GM19395 (cell line): ENCODE results near the gene PTGER4.
"Not testable (repeated sequence)": the region's sequence is repeated elsewhere in the genome, so short reads cannot be mapped to it uniquely, and the experiment has no call there.

ENCODE experiments used
- ATAC-seq: cut with Tn5 transposase; IDR thresholded peaks from one replicate; pipeline ENCODE4 v1.9.1; 2021; ENCODE audit warnings: mild to moderate bottlenecking, moderate library complexity; ENCODE audit not compliant: unreplicated experiment

PTGER4 gene

GRCh38 chr5:40688996-40689395 is 9.3 kb downstream of the PTGER4 start:
- ATAC-seq = no peak

GRCh38 chr5:40689438-40689837 is 9.7 kb downstream of the PTGER4 start:
- peak; percentile 46 for ATAC-seq

- no peak for ATAC-seq
These were observed 10.6 kb downstream of the PTGER4 start for GRCh38 chr5:40690267-40690666.

GRCh38 chr5:40691894-40692293 is 12.2 kb downstream of the PTGER4 start:
- no peak for ATAC-seq

- no peak for ATAC-seq
These were observed 14.7 kb downstream of the PTGER4 start for GRCh38 chr5:40694433-40694832.

GRCh38 chr5:40700116-40700782 is 20.5 kb downstream of the PTGER4 start:
- no peak for ATAC-seq

GRCh38 chr5:40702027-40702426 is 22.3 kb downstream of the PTGER4 start:
- ATAC-seq = not testable (repeated sequence)

- ATAC-seq = not testable (repeated sequence)
These were observed 25.8 kb downstream of the PTGER4 start for GRCh38 chr5:40705484-40705883.

GRCh38 chr5:40710575-40710974 is 30.9 kb downstream of the PTGER4 start:
- ATAC-seq = not testable (repeated sequence)

- ATAC-seq = no peak
These were observed 34.3 kb downstream of the PTGER4 start for GRCh38 chr5:40714001-40714400.

GRCh38 chr5:40716000-40716399 is 36.3 kb downstream of the PTGER4 start:
- no peak for ATAC-seq

GRCh38 chr5:40716590-40716989 is 36.9 kb downstream of the PTGER4 start:
- ATAC-seq = no peak

- ATAC-seq = no peak
These were observed 37.6 kb downstream of the PTGER4 start for GRCh38 chr5:40717281-40717680.

- ATAC-seq = no peak
These were observed 40.4 kb downstream of the PTGER4 start for GRCh38 chr5:40720069-40720468.

GRCh38 chr5:40722497-40722911 is 42.8 kb downstream of the PTGER4 start:
- ATAC-seq = not testable (repeated sequence)

GRCh38 chr5:40733434-40733833 is 53.7 kb downstream of the PTGER4 start:
- no peak for ATAC-seq

GRCh38 chr5:40733879-40734563 is 54.3 kb downstream of the PTGER4 start:
- no peak for ATAC-seq

- no peak for ATAC-seq
These were observed 55.3 kb downstream of the PTGER4 start for GRCh38 chr5:40734986-40735385.

- ATAC-seq = no peak
These were observed 55.9 kb downstream of the PTGER4 start for GRCh38 chr5:40735609-40736008.

- peak; percentile 88 for ATAC-seq
These were observed 56.6 kb downstream of the PTGER4 start for GRCh38 chr5:40736103-40736875.

- no peak for ATAC-seq
These were observed 58.8 kb downstream of the PTGER4 start for GRCh38 chr5:40738502-40738901.
